RWPE2 (cell line): ENCODE measurements around the gene MTR.
"Not testable (repeated sequence)": the region's sequence is repeated elsewhere in the genome, so short reads cannot be mapped to it uniquely, and the experiment has no call there.

ENCODE experiments used
- ATAC-seq: fragments of 200-7000 bp; cut with Tn5 transposase; 3 replicates; pipeline ENCODE4 v1.9.1; 2021; ENCODE audit warnings: low read depth
- DNase-seq: peaks from one replicate; pipeline ENCODE4 v3.0.0-alpha.2; 2020; ENCODE audit warnings: low spot score
- H3K27ac ChIP-seq: fragments of 450-650 bp; 2 replicates; pipeline ENCODE4 v1.5.1; 2017; ENCODE audit warnings: mild to moderate bottlenecking; ENCODE audit not compliant: poor library complexity, severe bottlenecking
- H3K27me3 ChIP-seq: fragments of 250-450 bp; sonication (Bioruptor Pico); 2 replicates; pipeline ENCODE4 v1.5.1; 2021; ENCODE audit warnings: mild to moderate bottlenecking, moderate library complexity; ENCODE audit not compliant: insufficient read depth, poor library complexity, severe bottlenecking
- H3K36me3 ChIP-seq: fragments of 250-450 bp; sonication (Bioruptor Pico); 2 replicates; pipeline ENCODE4 v1.5.1; 2020; ENCODE audit warnings: low read depth, mild to moderate bottlenecking, moderate library complexity
- H3K4me1 ChIP-seq: fragments of 250-450 bp; sonication (Bioruptor Pico); 2 replicates; pipeline ENCODE4 v1.5.1; 2021; ENCODE audit warnings: mild to moderate bottlenecking, moderate library complexity; ENCODE audit not compliant: insufficient read depth, poor library complexity, severe bottlenecking
- H3K4me3 ChIP-seq: fragments of 250-450 bp; sonication (Bioruptor Pico); 2 replicates; pipeline ENCODE4 v1.5.1; 2021; ENCODE audit warnings: mild to moderate bottlenecking, moderate library complexity; ENCODE audit not compliant: severe bottlenecking
- H3K9me3 ChIP-seq: fragments of 250-450 bp; sonication (Bioruptor Pico); 2 replicates; pipeline ENCODE4 v1.5.1; 2021; ENCODE audit warnings: mild to moderate bottlenecking, moderate library complexity; ENCODE audit not compliant: severe bottlenecking
- CTCF ChIP-seq: fragments of 450-650 bp; IDR thresholded peaks from one replicate; pipeline ENCODE4 v1.5.1; 2017; ENCODE audit warnings: mild to moderate bottlenecking, moderate library complexity; ENCODE audit not compliant: poor library complexity, severe bottlenecking

Gene MTR

GRCh38 chr1:236854605-236854983, 59.5 kb downstream of the MTR start:
- H3K27me3 ChIP-seq, result no peaks in the 10 kb centered on the region
- H3K4me3 ChIP-seq, result no peak overlapping the region
- ATAC-seq, result no peak
- H3K36me3 ChIP-seq, result peaks cover 19% of the 10 kb centered on the region
- no peaks in the 10 kb centered on the region for H3K4me1 ChIP-seq
- no peaks in the 10 kb centered on the region for H3K9me3 ChIP-seq
- no peak for DNase-seq
- H3K27ac ChIP-seq, result no peak overlapping the region
- no peak for TF ChIP-seq CTCF

DNA sequence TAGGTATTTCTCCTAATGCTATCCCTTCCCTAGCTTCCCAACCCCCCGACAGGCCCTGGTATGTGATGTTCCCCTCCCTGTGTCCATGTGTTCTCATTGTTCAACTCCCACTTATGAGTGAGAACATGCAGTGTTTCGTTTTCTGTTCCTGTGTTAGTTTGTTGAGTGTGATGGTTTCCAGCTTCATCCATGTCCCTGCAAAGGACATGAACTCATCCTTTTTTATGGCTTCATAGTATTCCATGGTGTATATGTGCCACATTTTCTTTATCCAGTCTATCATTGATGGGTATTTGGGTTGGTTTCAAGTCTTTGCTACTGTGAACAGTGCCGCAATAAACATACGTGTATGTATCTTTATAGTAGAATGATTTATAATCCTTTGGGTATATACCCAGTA, 61.6 kb downstream of the MTR start:
- ATAC-seq, result not testable (repeated sequence)

GRCh38 chr1:236858165-236858564, 63.1 kb downstream of the MTR start:
- H3K4me3 ChIP-seq, result no peak overlapping the region
- peaks cover 25% of the 10 kb centered on the region for H3K36me3 ChIP-seq
- H3K27me3 ChIP-seq, result no peaks in the 10 kb centered on the region
- DNase-seq, result no peak
- TF ChIP-seq CTCF, result no peak
- H3K4me1 ChIP-seq, result no peaks in the 10 kb centered on the region
- H3K27ac ChIP-seq, result no peak overlapping the region
- no peak for ATAC-seq
- H3K9me3 ChIP-seq, result no peaks in the 10 kb centered on the region

More for the DNA sequence above, 61.6 kb downstream of the MTR start:
- H3K27ac ChIP-seq, DNase-seq, H3K9me3 ChIP-seq, H3K4me1 ChIP-seq, H3K4me3 ChIP-seq, H3K27me3 ChIP-seq: not testable (repeated sequence)
- H3K36me3 ChIP-seq, result peaks cover 21% of the 10 kb centered on the region

DNA sequence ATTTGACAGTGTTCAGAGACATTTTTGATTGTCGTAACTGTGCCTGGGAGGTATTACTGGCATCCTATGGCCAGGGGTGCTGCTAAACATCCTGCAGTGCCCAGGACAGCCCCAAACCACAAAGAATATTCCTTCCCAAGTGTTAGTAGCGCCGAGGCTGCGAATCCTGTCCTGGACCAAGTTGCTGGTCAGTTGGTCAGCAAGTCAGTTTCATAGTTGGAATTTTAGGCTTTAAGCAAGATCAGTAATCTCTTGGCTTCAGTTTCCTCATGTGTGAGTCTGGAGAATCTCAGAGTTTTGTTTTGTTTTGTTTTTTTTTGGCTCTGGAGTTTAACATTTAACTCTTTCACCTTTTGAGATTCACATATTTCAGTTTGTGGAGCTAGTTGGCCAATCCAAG, 65.0 kb downstream of the MTR start:
- no peak overlapping the region for H3K27ac ChIP-seq
- peaks cover 28% of the 10 kb centered on the region for H3K36me3 ChIP-seq
- TF ChIP-seq CTCF, result no peak
- no peaks in the 10 kb centered on the region for H3K27me3 ChIP-seq
- H3K9me3 ChIP-seq, result no peaks in the 10 kb centered on the region
- DNase-seq (no peak), ATAC-seq (no peak)
- H3K4me3 ChIP-seq, result no peak overlapping the region
- no peaks in the 10 kb centered on the region for H3K4me1 ChIP-seq

DNA sequence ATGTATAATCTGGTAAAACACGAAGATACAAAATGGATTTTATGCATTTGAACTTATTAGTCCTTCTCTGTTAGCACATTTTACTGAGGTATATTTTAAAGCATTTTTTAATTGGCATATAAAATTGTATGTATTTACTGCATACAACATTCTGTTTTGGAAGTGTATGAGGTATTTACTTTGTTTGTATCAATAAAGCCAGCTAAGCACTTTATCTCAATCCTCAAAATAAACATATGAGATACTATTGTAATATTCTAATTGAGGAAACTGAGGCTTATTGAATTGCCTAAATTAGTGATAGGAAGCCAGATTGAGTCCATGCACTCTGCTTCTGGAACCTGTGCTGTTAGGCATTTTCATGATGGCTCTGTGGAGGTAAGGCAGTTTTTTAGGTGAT, 65.6 kb downstream of the MTR start:
- no peak for ATAC-seq
- DNase-seq, result no peak

More for the DNA sequence above, 65.6 kb downstream of the MTR start:
- Histone ChIP-seq H3K4me1 (no peaks in the 10 kb centered on the region), H3K9me3 (no peaks in the 10 kb centered on the region), H3K36me3 (peaks cover 31% of the 10 kb centered on the region), H3K27ac (no peak overlapping the region), H3K27me3 (no peaks in the 10 kb centered on the region), H3K4me3 (no peak overlapping the region)
- TF ChIP-seq CTCF, result no peak
